T follicular helper cell (primary cell): ENCODE measurements around the gene QPCTL.

Experiments
- DNase-seq: peaks from one replicate; pipeline ENCODE4 v3.0.0-alpha.2; 2020; ENCODE audit warnings: low read depth
- total RNA-seq, 2 experiments: gene quantifications; one replicate each; lab custom pipeline; 2026; lab: John Stamatoyannopoulos, UW

Gene QPCTL
- 6.5 to 8.8 reads per million in 2 experiments for total RNA-seq

DNA sequence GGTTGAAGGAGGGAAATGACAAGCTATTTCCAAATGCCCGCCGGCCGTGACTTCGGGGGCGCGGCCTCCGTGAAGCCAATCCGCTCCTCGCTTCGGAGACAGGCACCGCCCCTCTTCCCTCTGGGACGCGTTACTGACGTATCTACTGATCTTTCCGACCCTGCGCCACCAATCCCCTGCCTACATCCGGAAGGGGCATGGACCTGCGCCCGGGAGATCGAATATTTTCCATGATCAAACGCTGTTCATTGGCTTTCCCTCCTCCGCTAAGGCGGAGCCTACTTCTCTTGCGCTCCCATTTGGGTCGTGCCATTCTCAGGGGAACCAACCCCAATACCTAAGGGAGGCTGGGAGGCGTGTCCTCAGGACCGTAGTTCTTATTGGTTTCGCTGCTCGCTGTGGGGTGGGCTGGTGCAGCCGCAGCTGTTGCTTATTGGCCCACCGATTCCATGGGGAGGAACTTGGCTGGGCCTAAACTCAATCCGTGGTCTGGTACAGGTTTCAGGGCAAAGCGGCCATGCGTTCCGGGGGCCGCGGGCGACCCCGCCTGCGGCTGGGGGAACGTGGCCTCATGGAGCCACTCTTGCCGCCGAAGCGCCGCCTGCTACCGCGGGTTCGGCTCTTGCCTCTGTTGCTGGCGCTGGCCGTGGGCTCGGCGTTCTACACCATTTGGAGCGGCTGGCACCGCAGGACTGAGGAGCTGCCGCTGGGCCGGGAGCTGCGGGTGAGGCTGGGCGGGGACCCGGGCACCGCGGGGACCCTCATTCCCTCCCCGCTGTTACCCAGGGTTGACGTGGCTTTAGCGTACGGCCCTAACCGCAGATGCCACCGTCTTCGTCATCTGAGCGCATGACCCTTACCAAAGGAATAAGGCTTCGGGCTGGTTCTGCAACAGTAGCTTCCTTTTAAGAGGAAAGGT, at the start of gene QPCTL:
TSS of gene QPCTL (plus strand) at position 480 of the 919 bp plus-strand sequence. CDS start at position 518, 38 bp downstream.
- peak; percentile 95 for DNase-seq

DNA sequence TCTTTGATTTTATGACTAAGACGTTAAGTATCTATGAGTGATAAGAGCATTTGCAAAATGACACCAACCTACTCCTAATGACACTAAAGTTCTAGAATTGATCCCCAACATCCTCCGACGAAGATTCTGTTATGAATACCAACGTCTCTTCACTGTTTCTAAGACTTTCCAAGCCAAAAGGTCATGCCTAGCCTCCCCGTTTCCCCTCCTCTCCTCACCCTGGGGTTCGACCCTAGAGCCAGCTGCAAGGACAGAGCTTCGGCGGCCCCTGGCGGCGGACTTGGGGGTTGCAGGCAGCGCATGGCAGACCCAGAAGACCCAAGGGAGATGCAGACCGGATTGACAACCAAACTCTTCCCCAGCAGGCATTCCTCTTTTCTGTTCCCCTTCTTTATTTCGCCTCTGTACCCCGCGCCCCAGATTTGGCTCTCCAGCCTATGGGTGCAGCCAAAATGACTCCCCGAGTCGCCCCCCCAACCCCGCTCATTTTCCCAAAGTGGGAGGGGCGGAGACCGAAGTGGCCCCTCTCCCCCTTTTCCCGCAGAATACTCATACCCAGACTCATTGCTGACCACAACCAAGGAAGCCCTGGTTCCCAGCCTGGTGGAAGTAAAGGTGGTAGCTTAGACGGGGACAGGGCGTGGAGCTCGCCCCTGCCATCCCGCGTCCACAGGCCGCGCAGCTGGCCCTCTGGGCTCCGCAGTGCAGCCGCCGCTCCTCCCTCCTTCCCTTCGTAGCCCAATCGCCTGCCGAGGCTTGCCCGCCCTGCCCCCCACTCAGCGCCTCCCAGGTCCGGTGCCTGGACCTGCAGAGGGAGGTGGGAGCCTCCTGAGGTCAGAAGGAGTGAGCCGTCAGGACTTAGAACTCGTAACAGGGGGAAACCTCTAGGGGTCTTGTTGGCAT, 49.2 kb upstream of the QPCTL start:
- peak; percentile 75 for DNase-seq

DNA sequence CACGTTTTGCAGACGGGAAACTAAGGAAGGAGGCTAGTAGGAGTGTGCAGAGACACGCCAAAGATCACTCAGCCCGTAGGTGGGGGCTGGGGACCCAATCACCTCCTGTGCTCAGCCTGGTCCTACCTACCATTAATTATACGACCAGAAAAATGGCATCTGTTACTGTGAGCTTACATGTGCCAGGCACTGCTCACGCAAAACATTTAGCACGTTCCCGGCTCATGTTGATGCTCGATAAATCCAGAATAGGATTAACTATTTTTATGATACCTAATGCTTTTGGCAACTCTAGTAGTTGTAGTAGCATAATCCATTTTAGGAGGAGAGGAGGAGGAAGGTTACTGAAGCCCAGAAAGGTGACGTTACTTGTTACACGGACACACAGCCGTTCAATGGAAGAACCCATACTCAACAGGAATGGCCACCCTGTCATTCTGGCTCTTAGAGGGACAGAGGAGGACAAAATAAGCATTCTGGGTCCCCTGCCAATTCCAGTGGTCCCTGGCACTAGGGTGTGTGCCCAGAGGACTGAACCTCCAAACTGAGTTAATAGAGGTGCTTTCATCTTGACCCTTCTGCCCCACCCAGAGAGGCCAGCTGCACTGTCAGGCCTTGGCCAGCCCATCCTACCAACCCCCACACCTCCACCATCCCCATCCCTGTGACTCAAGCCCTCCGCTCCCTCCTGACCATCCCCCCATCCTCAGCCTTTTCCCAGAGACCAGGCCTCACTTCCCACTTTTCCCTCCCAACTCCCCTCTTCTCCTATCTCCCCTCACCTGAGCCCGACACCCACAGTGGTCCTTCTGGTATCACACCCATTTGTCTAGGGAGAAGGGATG, 48.3 kb upstream of the QPCTL start:
- DNase-seq: no peak

DNA sequence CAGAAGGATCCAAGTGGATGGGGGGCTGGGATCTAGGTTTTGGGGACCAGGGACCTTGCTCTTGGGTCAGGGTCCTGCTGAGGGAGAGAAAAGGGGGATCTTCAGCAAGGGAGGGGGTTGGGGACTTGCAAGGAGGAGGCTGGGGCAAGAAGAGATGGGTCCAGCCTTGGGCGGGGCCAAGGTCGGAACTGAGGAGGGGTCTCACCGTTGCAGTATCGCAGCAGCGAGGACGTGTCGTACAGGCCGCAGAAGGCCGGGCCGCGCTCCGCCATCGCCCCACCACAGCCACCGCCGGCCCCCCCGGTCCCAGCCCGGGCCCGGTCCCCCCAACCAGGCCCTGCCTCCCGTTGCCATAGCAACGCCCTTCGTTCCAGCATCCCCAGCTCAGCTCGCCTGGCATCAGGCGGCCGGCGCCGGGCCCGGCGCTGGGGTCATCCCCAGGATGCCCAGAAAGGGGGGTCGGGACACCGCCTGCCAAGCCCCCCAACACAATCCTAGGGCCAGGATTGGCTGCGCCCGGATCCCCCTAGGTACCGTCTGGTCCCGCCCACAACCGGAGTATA, 47.3 kb upstream of the QPCTL start:
- no peak for DNase-seq

DNA sequence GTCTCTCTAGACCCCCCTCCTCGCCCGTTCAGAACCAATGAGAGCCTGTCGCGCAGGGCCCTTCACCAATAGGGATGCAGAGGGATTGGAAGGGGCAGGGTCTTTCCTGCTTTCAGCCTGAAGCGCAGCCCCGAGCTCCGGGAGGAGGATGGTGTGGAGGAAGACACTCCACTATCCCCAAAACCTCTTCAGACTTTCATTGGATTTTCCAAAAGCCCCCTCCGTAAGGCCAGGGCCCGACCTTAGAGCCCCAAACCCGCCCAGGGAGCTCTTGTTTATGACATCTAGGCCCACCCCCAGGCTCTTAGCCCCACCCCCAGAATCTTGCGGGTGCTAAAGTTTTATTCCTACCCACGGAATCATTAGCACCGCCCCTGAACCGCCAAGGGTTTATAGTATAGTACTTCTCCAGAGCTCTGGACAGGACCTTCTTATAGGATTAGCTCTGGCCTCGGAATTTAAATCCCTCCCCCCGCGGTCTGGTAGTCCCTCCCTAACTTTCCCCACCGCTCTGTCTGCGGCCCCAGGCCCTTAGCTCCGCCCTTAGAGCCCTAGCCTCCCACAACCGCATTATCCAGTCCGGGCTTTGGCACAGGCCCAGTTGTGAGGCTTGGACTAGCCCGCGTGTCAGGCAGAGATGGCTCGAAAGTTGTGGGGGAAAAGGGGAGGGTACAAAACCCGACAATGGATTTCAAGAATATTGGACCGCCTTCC, 46.7 kb upstream of the QPCTL start:
- peak; percentile 60 for DNase-seq

DNA sequence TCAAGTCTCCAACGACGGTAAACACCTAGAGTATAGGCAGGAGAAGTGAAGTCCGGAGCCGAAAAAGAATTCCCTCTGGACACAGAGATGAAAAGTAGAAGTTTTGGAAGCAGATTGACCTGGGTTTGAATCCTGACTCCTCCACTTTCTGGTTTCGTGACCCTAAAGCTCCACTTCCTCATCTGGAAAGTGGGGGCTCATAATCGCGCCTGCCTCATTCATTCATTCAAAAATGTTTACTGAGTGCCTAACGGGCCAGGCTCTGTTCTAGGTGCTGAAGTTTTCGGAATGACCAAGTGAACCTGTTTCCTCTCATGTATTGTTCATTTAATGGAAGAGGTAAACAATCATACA, 46.1 kb upstream of the QPCTL start:
- DNase-seq: no peak

DNA sequence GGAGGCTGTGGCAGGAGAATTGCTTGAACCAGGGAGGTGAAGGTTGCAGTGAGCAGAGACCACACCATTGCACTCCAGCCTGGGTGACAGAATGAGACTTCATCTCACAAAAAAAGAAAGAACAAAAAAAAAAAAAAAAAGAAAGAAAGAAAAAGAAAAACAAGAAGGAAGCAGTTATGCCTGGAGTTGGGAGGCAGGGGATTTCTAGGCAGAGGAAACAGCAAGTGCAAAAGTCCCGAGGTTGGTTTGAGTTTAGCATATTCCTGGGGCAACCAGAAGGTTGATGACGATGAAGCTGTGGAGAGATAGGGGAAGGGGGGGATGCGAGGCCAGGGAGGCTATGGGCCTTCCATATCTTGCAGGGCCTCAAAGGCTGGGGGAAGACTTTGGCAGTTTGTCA, 41.7 kb upstream of the QPCTL start:
- no peak for DNase-seq

DNA sequence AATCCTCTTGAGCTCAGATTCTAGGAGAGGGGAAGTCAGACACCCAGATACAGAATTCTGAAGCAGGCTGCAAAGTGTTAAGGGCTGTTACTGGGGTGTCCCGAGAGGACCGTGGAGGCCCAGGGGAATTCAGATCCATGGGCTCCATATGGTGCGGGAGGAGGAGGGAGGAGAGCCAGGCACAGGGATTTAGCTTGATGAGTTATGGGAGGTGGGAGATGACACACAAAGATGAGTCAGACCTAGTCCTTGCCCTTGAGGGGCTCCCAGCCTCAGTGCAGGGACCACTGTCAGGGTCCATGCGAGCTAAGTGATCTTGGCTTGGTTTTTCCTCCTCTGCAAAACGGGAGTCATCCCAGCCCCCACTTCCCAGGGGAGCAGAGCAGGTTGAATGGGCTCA, 38.8 kb upstream of the QPCTL start:
- no peak for DNase-seq

DNA sequence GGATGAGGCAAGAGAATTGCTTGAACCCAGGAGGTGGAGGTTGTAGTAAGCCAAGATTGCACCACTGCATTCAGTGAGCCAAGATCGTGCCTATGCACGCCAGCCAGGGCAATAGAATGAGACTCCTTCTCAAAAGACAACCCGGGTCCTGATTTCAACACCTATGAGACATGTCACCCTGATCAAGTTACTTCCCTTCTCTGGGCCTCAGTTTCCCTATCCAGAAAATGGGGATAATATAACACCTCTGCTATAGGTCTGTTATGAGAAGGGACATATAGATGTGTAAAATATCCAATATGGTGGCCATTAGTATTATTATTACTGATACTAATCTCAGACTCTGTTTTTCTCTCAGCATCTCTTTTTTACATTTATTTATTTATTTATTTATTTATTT, 37.4 kb upstream of the QPCTL start:
- DNase-seq: no peak

DNA sequence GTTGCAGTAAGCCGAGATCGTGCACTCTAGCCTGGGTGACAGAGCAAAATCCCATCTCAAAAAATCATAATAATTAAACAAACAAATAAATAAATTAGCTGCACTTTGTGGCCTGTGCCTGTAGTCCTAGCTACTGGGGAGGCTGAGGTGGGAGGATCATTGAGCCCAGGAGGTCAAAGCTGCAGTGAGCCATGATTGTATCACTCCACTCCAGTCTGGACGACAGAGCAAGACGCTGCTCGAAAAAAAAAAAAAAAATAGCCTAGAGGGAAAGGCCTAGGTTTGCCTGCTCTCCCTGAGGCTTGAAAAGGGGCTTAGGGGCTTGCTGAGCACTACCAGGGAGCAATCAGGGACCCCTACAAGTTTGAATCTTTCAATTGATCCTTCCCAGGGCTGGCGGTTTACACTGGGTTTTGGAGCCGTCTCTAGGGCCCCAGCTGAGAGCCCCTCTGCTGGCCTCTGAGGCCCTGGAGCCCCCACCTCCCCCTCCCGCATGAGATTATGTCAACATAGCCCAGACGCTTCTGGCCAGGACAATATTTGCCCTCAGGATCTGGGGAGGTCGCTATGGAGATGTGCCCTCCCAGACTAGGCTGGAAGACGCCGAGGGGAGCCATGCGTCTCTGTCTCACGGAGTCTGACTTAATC, 34.8 kb upstream of the QPCTL start:
- no peak for DNase-seq

DNA sequence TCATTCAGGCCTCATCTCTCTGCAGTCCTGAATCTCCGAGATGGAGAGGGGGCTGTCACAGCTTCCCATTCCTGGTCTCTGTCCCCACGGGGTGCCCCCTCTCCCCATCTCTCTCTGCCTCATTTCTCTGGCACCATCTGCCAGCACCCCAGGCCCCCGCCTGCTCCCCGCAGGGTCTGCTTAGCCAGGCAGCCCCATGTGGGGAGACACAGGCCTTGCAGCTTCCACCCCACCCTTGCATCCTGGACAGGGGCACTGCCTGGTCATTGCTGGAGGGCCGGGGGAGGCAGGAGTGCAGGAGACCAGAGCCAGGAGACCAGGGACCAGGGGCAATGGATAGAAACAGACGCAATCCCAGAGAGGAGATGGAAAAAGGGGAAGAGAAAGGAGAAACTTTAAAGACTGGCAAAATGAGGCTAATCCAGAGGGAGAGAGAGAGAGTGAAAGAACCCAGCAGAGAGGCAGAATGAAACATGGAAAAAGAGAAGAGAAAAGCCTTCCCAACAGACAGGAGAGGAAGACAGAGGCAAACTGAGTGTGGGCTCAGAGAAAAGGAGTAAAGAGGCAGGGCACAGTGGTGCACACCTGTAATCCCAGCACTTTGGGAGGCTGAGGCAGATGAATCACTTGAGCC, 33.3 kb upstream of the QPCTL start:
- no peak for DNase-seq

DNA sequence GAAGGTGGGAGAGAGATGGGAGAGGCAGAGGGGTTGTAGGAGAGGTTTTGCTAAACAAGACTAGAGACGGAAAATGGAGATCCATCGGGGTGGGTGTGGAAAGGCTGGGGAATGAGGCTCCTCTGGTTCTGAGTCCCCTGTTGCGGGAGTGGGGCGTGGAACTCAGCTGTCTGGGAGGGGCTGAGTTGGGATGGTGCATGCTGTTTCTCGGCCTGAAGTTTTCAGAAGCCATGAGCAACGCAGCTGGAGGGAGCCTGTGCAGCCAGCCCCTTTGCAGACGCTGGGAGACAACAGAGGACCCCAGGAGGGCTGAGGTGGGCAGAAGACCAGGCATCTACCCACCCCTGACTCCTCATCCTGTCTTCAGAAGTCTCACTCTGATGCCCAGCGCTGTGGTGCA, 31.8 kb upstream of the QPCTL start:
- no peak for DNase-seq

DNA sequence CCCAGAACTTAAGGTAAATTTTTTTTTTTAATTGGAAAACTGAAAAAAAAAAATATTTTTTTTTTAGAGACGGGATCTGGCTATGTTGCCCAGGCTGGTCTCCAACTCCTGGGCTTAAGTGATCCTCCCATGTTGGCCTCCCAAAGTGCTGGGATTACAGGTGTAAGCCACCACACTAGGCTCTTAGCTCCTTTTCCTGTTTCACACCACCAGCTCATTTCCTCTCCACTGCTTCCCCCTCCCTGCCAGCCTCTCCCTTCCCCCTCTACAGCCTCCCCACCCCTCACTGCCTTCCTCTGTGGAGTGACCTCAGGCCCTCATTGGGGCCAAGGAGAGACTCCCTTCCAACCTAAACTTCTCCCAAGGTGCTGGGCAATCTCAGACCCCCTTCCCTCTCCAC, 28.7 kb upstream of the QPCTL start:
- no peak for DNase-seq

DNA sequence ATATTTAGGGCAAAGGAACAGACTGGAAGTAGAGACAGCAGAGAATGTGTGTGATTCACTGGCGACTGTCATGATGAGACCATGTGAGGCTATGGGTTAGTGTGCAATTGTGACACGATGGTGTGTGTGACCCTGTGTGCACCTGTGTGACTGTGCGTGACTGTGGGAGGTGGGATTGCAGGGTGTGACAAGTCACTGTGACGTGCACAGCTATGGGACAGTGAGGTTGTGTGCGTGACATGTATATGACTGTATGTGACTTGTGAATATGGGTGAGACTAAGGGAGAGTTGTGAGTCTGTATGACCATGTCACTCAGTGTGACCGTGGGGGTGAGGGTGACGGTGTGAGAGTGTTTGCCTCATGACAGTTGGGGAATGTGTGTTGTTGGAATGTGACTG, 27.9 kb upstream of the QPCTL start:
- DNase-seq: no peak

DNA sequence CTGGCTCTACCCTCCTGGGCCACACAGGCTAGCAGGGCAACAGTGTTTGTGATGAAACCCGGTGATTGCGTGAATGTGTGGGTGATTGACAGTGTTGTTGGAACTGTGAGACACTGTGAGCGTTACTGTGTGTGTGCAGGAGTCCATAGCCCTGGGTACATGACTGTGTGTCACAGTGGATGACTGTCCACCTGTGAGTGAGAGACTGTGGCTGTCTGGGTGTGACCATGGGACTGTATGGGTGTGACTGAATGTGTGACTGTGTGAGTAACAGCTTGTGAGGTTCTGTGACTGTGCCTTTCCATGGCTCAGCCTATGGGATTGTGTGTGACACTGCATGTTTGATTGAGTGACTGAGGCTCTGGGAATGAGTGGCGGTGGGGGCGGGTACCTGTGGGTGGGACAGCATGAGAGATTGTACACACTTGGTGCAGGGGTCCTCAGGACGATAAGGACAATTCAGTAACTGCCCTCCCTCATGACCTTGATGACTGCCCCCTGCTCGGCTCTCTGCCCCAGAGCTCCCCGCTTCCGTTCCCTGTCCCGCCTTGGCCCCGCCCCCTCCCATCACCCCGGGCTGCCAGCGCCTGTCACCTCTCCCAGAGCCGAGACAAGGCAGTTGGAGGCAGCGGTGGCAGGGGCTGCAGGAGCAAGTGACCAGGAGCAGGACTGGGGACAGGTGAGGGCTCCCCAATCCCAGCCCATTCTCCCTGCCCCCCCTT, 24.7 kb upstream of the QPCTL start, which contains the start of gene GIPR:
TSS of gene GIPR (plus strand) at position 602 of the 722 bp plus-strand sequence. CDS start 1,300 bp downstream, outside the sequence.
- peak; percentile 34 for DNase-seq

DNA sequence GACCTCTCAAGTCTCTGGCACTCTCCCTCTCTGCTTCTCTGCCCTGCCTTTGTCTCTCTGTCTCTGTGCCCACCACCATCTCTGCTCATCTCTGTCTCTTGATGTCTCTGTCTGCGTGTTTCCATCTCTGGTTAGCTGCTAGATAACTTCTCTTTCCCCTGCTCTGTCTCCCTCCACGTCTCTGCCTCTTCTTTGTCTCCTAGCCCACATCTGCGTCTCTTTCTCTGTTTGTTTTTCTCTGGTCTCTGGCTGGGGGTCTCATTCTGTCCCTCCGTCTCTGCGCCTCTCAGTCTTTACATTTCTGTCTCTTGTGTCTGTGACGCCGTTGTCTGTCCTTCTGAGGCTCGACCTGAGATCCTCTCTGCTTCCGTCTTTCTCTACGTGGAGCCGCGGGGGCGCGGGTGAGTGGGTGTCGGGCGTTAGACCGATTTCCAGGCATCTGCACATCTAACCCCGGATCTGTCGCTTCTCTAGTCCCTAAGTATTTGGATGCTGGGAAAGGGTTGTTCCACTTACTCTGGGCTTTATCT, 24.1 kb upstream of the QPCTL start:
- DNase-seq: no peak

DNA sequence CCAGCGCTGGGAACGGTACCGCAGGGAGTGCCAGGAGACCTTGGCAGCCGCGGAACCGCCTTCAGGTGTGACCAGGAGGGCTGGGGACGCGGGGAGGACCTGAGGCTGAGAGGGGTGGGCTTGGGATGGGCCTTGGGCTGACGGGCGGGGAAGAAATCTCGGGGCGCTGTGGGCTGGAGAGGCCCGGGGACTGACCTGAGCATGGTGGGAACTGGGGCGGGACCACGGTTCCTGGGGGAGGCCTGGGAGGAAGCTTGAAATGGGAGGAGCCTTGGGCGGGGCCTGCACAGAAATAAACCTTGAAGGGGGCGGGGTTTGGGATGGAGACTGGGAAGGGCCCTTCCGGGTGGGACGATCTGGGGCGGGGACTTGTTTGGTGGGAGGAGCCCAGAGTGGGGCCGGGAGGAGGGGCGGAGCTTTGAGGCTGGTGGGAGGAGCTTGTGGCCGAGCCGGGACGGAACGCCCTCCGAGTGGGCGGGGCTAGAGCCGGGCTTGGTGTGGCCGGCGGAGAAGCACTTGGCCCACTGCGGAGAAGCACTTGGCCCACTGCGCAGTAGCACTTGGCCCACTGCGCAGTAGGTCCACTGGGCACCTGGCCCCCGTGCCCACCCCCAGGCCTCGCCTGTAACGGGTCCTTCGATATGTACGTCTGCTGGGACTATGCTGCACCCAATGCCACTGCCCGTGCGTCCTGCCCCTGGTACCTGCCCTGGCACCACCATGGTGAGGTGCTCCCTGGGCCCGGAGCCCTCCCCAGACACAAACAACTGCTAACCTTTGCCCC, 21.6 kb upstream of the QPCTL start:
- no peak for DNase-seq

DNA sequence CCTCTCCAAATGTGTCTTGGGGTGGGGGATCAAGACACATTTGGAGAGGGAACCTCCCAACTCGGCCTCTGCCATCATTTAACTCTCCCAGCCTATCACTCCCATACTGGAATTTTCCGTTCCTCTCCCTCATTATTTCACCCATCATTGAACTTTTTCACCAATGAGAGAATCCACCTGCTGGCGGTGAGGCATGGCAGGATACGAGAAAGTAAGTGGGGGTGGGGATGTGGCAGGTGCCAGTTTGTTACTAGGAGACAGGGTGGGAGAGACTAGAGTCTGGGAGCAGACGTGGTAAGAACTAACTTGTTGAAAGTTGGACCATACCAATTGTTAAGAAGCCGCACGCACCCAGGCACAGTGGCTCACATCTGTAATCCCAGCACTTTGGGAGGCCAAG, 17.5 kb upstream of the QPCTL start:
- DNase-seq: no peak
